ENCODE data around the gene LMO3.

GRCh38 chr12:16587514-16587913 lies 18.4 kb downstream of the LMO3 start:
- TF ChIP-seq CTCF (IDR thresholded peaks at IDR 0.05): no peak
- TF ChIP-seq POLR2A (IDR thresholded peaks at IDR 0.05): no peak
- no peak for TF ChIP-seq POLR2AphosphoS5 (IDR thresholded peaks at IDR 0.05)

Data from prostate gland (tissue), 2 donors.